ENCODE measurements around the gene KCNAB1. TPM values are rescaled to one million over a fixed set of nuclear protein-coding genes. Genes with fewer than 3 reads are reported as not detected.

KCNAB1 gene
- total RNA-seq, 4 donors from 2014 or later: 1.6 to 2.9 (median 2.3) TPM

DNA sequence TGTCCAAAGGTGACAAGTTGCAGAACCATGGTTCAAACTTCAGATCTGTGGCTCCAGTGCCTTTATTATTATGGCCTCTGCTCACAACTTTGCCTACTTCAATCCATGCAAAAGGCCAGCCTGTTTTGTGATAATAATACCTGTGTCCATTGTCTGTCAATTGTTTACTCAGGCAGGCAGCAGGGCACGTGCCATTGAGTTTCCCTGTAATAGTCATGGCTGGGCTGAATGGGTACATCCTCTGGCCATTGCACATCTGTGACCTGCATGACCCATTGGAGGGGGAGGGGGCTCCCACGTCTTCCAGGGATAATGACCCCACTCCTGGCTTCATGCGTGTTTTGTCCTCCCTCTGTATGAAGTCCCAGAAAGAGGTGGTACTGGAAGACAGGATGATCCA lies 219.1 kb downstream of the KCNAB1 start:
- TF ChIP-seq POLR2A (IDR thresholded peaks at IDR 0.05): no peak
- TF ChIP-seq, protein P1, sequence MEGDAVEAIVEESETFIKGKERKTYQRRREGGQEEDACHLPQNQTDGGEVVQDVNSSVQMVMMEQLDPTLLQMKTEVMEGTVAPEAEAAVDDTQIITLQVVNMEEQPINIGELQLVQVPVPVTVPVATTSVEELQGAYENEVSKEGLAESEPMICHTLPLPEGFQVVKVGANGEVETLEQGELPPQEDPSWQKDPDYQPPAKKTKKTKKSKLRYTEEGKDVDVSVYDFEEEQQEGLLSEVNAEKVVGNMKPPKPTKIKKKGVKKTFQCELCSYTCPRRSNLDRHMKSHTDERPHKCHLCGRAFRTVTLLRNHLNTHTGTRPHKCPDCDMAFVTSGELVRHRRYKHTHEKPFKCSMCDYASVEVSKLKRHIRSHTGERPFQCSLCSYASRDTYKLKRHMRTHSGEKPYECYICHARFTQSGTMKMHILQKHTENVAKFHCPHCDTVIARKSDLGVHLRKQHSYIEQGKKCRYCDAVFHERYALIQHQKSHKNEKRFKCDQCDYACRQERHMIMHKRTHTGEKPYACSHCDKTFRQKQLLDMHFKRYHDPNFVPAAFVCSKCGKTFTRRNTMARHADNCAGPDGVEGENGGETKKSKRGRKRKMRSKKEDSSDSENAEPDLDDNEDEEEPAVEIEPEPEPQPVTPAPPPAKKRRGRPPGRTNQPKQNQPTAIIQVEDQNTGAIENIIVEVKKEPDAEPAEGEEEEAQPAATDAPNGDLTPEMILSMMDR (IDR thresholded peaks at IDR 0.05): no peak
- H3K4me3 ChIP-seq (ENCODE audit: low read depth, poor library complexity, severe bottlenecking): no peak overlapping the region
- intact Hi-C loops (cut with DNase I; ENCODE audit: low total_unique reads): no loop called here
- WGBS, 2 donors: 70 to 72% methylated on average over 3 of the region's 3 CpGs
- DNase-seq (ENCODE audit: low spot score in 2 of 2): no peak

DNA sequence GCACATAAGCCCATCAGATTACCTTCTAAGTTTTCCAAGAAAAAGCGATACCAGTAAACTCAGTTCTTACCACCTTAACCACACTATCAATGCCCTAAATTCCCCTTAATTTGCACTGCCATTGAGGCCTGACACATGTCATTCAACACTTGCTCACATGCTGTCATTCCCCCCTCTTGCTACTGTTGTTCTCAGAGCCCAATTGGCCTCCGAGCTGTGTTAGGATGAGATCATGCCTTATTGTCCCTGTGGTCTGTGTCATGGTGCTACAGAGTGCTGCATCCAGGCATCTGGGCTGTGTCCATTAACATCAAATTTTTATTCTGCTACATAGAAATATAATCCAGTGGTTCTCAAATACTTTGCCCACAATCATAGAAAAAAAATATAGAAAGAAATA lies 221.0 kb downstream of the KCNAB1 start:
- intact Hi-C loops (cut with DNase I; ENCODE audit: low total_unique reads): no loop called here
- no peak overlapping the region for H3K4me3 ChIP-seq (ENCODE audit: low read depth, poor library complexity, severe bottlenecking)
- no peak for DNase-seq (ENCODE audit: low spot score in 2 of 2)
- 81 to 91% methylated on average over 2 of the region's 2 CpGs for WGBS, 2 donors
- TF ChIP-seq POLR2A (IDR thresholded peaks at IDR 0.05): no peak
- TF ChIP-seq, protein P1 (IDR thresholded peaks at IDR 0.05): no peak

DNA sequence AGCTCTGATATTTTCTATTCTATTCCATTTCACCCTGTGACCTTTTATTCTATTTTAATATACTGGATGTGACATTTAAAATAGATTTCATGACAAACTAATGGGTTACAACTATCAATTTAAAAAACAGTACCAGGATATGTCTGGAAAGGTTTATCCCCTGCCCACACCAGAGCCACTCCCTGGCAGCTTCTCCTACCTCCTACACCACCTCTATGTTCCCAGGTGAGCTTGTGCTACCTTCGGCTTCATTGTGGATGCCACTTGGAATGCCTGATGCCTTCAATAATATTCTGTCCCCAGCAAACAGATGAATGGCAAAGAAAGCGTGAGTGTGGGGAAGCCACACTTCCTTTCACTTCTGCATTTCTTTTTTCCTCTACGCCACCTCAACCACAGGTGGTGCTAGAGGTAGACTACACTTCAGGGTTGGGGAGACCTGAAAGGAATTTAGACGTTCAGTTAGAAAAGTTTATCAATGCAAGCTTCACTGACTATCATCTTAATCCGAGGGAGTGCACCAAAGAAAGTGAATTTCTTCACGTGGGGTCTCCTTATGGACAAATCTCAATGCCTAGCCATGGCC lies 221.5 kb downstream of the KCNAB1 start:
- intact Hi-C loops (cut with DNase I; ENCODE audit: low total_unique reads): no loop called here
- 76 to 89% methylated on average over 6 of the region's 6 CpGs for WGBS, 2 donors
- no peak for TF ChIP-seq POLR2A (IDR thresholded peaks at IDR 0.05)
- TF ChIP-seq, protein P1 (IDR thresholded peaks at IDR 0.05): no peak
- no peak overlapping the region for H3K4me3 ChIP-seq (ENCODE audit: low read depth, poor library complexity, severe bottlenecking)
- DNase-seq (ENCODE audit: low spot score in 2 of 2): no peak

DNA sequence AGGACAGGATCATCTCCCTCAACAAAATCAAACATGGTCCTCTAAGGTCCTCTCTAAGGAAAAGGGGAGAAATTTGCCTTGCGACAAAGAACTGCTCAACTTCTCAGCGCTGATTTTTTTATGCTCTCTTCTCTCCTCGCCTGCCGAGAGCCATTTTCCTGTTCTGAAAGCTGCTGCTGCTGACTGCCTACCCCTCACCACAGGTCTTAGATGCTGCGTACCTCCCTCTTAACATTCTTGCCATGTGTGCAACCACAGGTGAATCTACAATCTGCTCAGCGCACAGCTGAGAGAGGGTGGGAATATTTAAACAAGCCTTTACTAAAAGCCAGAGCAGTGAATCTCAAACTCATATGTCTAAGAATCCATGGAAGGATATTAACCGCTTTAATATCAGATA lies 223.8 kb downstream of the KCNAB1 start:
- DNase-seq (ENCODE audit: low spot score in 2 of 2): no peak
- TF ChIP-seq POLR2A (IDR thresholded peaks at IDR 0.05): no peak
- TF ChIP-seq, protein P1 (IDR thresholded peaks at IDR 0.05): no peak
- no peak overlapping the region for H3K4me3 ChIP-seq (ENCODE audit: low read depth, poor library complexity, severe bottlenecking)
- 90 to 94% methylated on average over 7 of the region's 7 CpGs for WGBS, 2 donors
- intact Hi-C loops (cut with DNase I; ENCODE audit: low total_unique reads): no loop called here

DNA sequence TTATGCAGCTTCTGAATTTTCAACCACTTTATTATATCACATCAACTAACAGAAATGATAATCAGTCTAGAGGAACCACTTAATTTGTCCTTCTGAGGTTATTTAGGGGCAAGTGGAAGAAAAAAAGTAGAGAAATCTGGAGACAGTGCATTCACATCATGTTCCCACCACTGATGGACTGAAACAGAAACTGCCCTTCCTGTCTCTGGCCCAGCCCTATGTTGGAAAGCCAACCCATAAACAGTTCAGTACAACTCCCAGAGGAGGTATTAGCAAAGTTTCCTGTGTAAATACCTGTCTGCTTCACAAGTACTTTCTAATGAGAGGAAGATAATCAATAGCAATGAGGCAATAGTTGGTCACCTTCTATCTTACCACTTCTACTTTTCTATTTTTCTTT lies 228.7 kb downstream of the KCNAB1 start:
- no peak overlapping the region for H3K4me3 ChIP-seq (ENCODE audit: low read depth, poor library complexity, severe bottlenecking)
- TF ChIP-seq, protein P1 (IDR thresholded peaks at IDR 0.05): no peak
- TF ChIP-seq POLR2A (IDR thresholded peaks at IDR 0.05): no peak
- DNase-seq (ENCODE audit: low spot score in 2 of 2): no peak
- intact Hi-C loops (cut with DNase I; ENCODE audit: low total_unique reads): no loop called here

GRCh38 chr3:156349978-156350377 lies 229.6 kb downstream of the KCNAB1 start:
- no peak for TF ChIP-seq POLR2A (IDR thresholded peaks at IDR 0.05)
- TF ChIP-seq, protein P1 (IDR thresholded peaks at IDR 0.05): no peak
- DNase-seq (ENCODE audit: low spot score in 2 of 2): no peak
- intact Hi-C loops (cut with DNase I; ENCODE audit: low total_unique reads): no loop called here
- H3K4me3 ChIP-seq (ENCODE audit: low read depth, poor library complexity, severe bottlenecking): no peak overlapping the region

Data from lower leg skin (tissue), 4 donors.